ENCODE results near the gene DENND6A. TPM values are rescaled to one million over a fixed set of nuclear protein-coding genes. Genes with fewer than 3 reads are reported as not detected.

DENND6A gene
- total RNA-seq, 1 donor from 2014 or later = 21.5 TPM

- ChIA-PET POLR2A (no interaction called here), CTCF (no interaction called here)
- H3K27ac Mint-ChIP-seq = no peak overlapping the region
- TF ChIP-seq CTCF (IDR thresholded peaks at IDR 0.05) = no peak
- H3K27me3 Mint-ChIP-seq = no peaks in the 10 kb centered on the region
- ATAC-seq (ENCODE audit: low read depth) = no peak
- peaks cover 34% of the 10 kb centered on the region for H3K36me3 Mint-ChIP-seq (ENCODE audit: low read depth)
- H3K4me3 Mint-ChIP-seq = no peak overlapping the region
- H3K4me1 Mint-ChIP-seq = peaks cover 30% of the 10 kb centered on the region
- no peak for DNase-seq
- H3K9me3 Mint-ChIP-seq = no peaks in the 10 kb centered on the region
- intact Hi-C loops (cut with micrococcal nuclease) = loop anchor here (2.0 kb wide), 1 partner anchor 16 kb away; no protein-coding TSS in a partner anchor
Observed at GRCh38 chr3:57586778-57587177, 106.1 kb downstream of the DENND6A start.

GRCh38 chr3:57583544-57583943, 109.3 kb downstream of the DENND6A start:
- intact Hi-C loops (cut with micrococcal nuclease) = no loop called here
- H3K36me3 Mint-ChIP-seq (ENCODE audit: low read depth) = peaks cover 40% of the 10 kb centered on the region

GRCh38 chr3:57582474-57583168, 110.3 kb downstream of the DENND6A start:
- ChIA-PET CTCF (no interaction called here), POLR2A (no interaction called here)
- Mint-ChIP-seq H3K27me3 (no peaks in the 10 kb centered on the region), H3K9me3 (no peaks in the 10 kb centered on the region), H3K36me3 (ENCODE audit: low read depth) (peaks cover 48% of the 10 kb centered on the region), H3K4me1 (peaks cover 25% of the 10 kb centered on the region), H3K4me3 (no peak overlapping the region), H3K27ac (peak overlapping the region; percentile 56)
- intact Hi-C loops (cut with micrococcal nuclease) = no loop called here
- ATAC-seq (ENCODE audit: low read depth) (peak; percentile 21), DNase-seq (no peak)
- TF ChIP-seq CTCF (IDR thresholded peaks at IDR 0.05) = no peak

More at GRCh38 chr3:57583544-57583943, 109.3 kb downstream of the DENND6A start:
- ATAC-seq (ENCODE audit: low read depth) (no peak), DNase-seq (no peak)
- no peak for TF ChIP-seq CTCF (IDR thresholded peaks at IDR 0.05)
- CTCF ChIA-PET = no interaction called here
- Mint-ChIP-seq H3K27ac (no peak overlapping the region), H3K4me1 (peaks cover 27% of the 10 kb centered on the region), H3K4me3 (no peak overlapping the region), H3K9me3 (no peaks in the 10 kb centered on the region), H3K27me3 (no peaks in the 10 kb centered on the region)
- POLR2A ChIA-PET = no interaction called here

DNA sequence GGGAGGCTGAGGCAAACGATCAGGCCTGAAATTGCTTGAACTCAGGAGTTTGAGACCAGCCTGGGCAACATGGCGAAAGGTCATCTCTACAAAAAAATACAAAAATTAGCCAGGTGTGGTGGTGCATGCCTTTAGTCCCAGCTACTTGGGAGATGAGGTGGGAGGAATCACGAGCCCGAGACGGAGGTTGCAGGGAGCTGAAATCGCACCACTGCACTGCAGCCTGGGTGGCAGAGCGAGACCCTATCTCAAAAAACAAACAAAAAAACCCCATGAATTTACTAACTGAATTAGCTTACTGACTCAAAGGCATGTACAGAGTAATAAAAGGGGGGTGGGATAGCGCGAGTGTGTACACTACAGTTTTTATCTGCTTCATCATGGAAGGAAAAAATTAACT, 115.1 kb downstream of the DENND6A start:
- Mint-ChIP-seq H3K4me1 (peaks cover 10% of the 10 kb centered on the region), H3K27ac (no peak overlapping the region), H3K27me3 (no peaks in the 10 kb centered on the region), H3K4me3 (no peak overlapping the region), H3K36me3 (ENCODE audit: low read depth) (peaks cover 71% of the 10 kb centered on the region), H3K9me3 (no peaks in the 10 kb centered on the region)
- POLR2A ChIA-PET = interaction anchor here (1.0 kb wide), 1 partner anchor 22 kb away, joined by 4 read pairs; the partner anchor contains the start of gene PDE12
- no peak for ATAC-seq (ENCODE audit: low read depth)
- intact Hi-C loops (cut with micrococcal nuclease) = no loop called here
- TF ChIP-seq CTCF (IDR thresholded peaks at IDR 0.05) = no peak
- CTCF ChIA-PET = no interaction called here
- DNase-seq = no peak

DNA sequence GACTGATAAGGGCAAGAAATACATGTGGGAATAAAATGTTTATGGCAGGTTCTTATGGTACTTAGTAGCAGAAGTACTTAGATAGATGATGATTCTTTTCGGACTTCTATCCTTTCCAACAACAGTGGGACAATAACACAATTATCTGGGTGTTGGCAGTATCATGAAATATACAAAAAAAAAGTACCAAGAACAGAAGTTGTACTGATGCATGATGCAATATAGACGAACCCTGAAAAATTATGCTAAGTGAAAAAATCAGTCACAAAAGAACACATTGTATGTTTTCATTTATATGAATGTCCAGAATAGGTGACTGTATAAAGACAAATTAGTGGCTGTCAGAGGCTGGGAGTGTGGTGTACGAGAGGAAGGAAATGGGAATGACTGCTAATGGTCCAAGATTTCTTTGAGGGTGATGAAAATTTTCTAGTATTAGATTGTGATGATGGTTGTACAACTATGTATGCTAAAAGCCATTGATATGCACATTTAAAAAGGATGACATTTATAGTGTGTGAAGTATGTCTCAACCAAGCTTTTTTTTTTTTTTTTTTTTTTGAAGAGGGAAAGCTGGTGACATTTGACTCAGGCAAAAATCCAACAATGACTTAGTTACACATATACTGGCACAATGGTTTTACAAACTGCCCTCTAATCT, 116.8 kb downstream of the DENND6A start:
- DNase-seq (no peak), ATAC-seq (ENCODE audit: low read depth) (no peak)
- CTCF ChIA-PET = no interaction called here
- Mint-ChIP-seq H3K4me1 (peaks cover 8% of the 10 kb centered on the region), H3K4me3 (no peak overlapping the region), H3K36me3 (ENCODE audit: low read depth) (peaks cover 81% of the 10 kb centered on the region), H3K27ac (no peak overlapping the region), H3K27me3 (no peaks in the 10 kb centered on the region), H3K9me3 (no peaks in the 10 kb centered on the region)
- POLR2A ChIA-PET = interaction anchor here (1.2 kb wide), 1 partner anchor 17 kb away, joined by 3 read pairs; no protein-coding TSS in a partner anchor
- intact Hi-C loops (cut with micrococcal nuclease) = no loop called here
- TF ChIP-seq CTCF (IDR thresholded peaks at IDR 0.05) = no peak
